A549 (cell line): Measurements from ENCODE around the gene PTOV1. TPM values are rescaled to one million over a fixed set of nuclear protein-coding genes. Genes with fewer than 3 reads are reported as not detected.
A peak's percentile ranks its signal among the peaks of the same experiment; 100 is the strongest.

Source experiments
- ATAC-seq, 2 experiments: fragments of 200-7000 bp in 1 of 2; fragments of >200 bp in 1 of 2; cut with Nextera tagmentation in 1 of 2; cut with Tn5 transposase in 1 of 2; 3 replicates each; pipeline versions ENCODE4 v1.8.0 to v1.9.1; 2018 to 2020; ENCODE audit warnings: mild to moderate bottlenecking in 1 of 2, moderate library complexity in 1 of 2
- CTCF ChIA-PET: fragments of 300-600 bp; sonication (Branson Sonifier 250); formaldehyde crosslinking; extraction: SDS; loops from one replicate; lab custom pipeline; 2021; ENCODE audit warnings: antibody characterized with exemption, inconsistent platforms; lab: Yijun Ruan, JAX
- POLR2A ChIA-PET: fragments of 350-600 bp; formaldehyde crosslinking; extraction: SDS; loops from one replicate; lab custom pipeline; 2021; ENCODE audit warnings: antibody characterized with exemption, inconsistent platforms; lab: Yijun Ruan, JAX
- DNase-seq, 2 experiments: peaks; one replicate each; pipeline versions ENCODE4 v3.0.0 to v3.0.0-alpha.2; 2011 to 2016; ENCODE audit warnings: low read depth in 1 of 2, low spot score in 1 of 2
- FAIRE-seq: peaks from 2 replicates; lab custom pipeline; 2011; peaks lifted over from hg19 to GRCh38; lab: Jason Lieb, UNC
- H3K27ac ChIP-seq, 2 experiments: fragments of >200 bp; sonication (Bioruptor Twin); formaldehyde crosslinking; 3 replicates each; pipeline ENCODE4 v1.5.1; 2016 to 2017
- H3K4me1 ChIP-seq: fragments of >200 bp; sonication (Bioruptor Twin); formaldehyde crosslinking; 3 replicates; pipeline ENCODE4 v1.6.1; 2016
- H3K4me2 ChIP-seq: fragments of >200 bp; sonication (Bioruptor Twin); formaldehyde crosslinking; 3 replicates; pipeline ENCODE4 v1.6.1; 2016
- H3K4me3 ChIP-seq: fragments of >200 bp; sonication (Bioruptor Twin); formaldehyde crosslinking; 3 replicates; pipeline ENCODE4 v1.5.1; 2016
- H3K9me3 ChIP-seq: fragments of >200 bp; sonication (Bioruptor Twin); formaldehyde crosslinking; 3 replicates; pipeline ENCODE4 v1.6.1; 2016
- CEBPB ChIP-seq, 2 experiments: fragments of >200 bp in 1 of 2; sonication (Bioruptor Twin) in 1 of 2; formaldehyde crosslinking in 1 of 2; IDR thresholded peaks; 2 replicates each; pipeline ENCODE4 v1.6.1; 2012 to 2016
- CHD2 ChIP-seq: fragments of 150-350 bp; IDR thresholded peaks from 2 replicates; pipeline ENCODE4 v1.6.1; 2014; ENCODE audit warnings: low read length; ENCODE audit not compliant: partially characterized antibody
- CTCF ChIP-seq: fragments of >200 bp; sonication (Bioruptor Twin); formaldehyde crosslinking; IDR thresholded peaks from 3 replicates; pipeline ENCODE4 v1.5.1; 2016
- E2F6 ChIP-seq: IDR thresholded peaks from 2 replicates; pipeline ENCODE4 v1.6.1; 2012; ENCODE audit warnings: low read depth, borderline replicate concordance
- EHMT2 ChIP-seq: fragments of 200-600 bp; sonication (generic); IDR thresholded peaks from 2 replicates; pipeline ENCODE4 v1.6.1; 2016; ENCODE audit warnings: antibody characterized with exemption, low read depth, mild to moderate bottlenecking, moderate library complexity
- ESRRA ChIP-seq: fragments of 150-350 bp; IDR thresholded peaks from 2 replicates; pipeline ENCODE4 v1.6.1; 2014; ENCODE audit warnings: mild to moderate bottlenecking, low read length, borderline replicate concordance
- FOSL2 ChIP-seq, 2 experiments: fragments of 450-650 bp in 1 of 2; fragments of >200 bp in 1 of 2; sonication (Bioruptor Twin) in 1 of 2; formaldehyde crosslinking; IDR thresholded peaks; 2 replicates each; pipeline versions ENCODE4 v1.5.0 to v1.6.1; 2016 to 2020; ENCODE audit warnings: mild to moderate bottlenecking in 1 of 2, moderate library complexity in 1 of 2
- GATA3 ChIP-seq: IDR thresholded peaks from 2 replicates; pipeline ENCODE4 v1.6.1; 2012; ENCODE audit warnings: borderline replicate concordance
- HDAC2 ChIP-seq: fragments of 200-600 bp; sonication (generic); IDR thresholded peaks from 2 replicates; pipeline ENCODE4 v1.6.1; 2016
- HOXA7 ChIP-seq: fragments of 250-450 bp; sonication (Bioruptor Pico); IDR thresholded peaks from 2 replicates; pipeline ENCODE4 v1.5.0; 2020; ENCODE audit warnings: mild to moderate bottlenecking, moderate library complexity
- MAFK ChIP-seq: fragments of 450-650 bp; IDR thresholded peaks from 2 replicates; pipeline ENCODE4 v1.6.1; 2014; ENCODE audit not compliant: partially characterized antibody
- MYC ChIP-seq: IDR thresholded peaks from 2 replicates; pipeline ENCODE4 v1.6.1; 2012; ENCODE audit warnings: mild to moderate bottlenecking, inconsistent platforms, low read length, improper control_type of control experiment, borderline replicate concordance
- PBX3 ChIP-seq: IDR thresholded peaks from 2 replicates; pipeline ENCODE4 v1.6.1; 2012
- ZNF302 ChIP-seq: fragments of 250-450 bp; sonication (Bioruptor Pico); IDR thresholded peaks from 2 replicates; pipeline ENCODE4 v1.9.0; 2021; ENCODE audit warnings: inconsistent platforms, mild to moderate bottlenecking, moderate library complexity
- WGBS: methylation state at CpG from one replicate; pipeline ENCODE4 v1.1.6; 2017; ENCODE audit errors: missing lambda C conversion rate; 5-methylcytosine and 5-hydroxymethylcytosine counted together
- polyA plus RNA-seq, 4 experiments: library from polyadenylated mRNA; depleted of rRNA in 3 of 4; stranded (reverse); fragments of >200 nt; fragmentation: RNase III in 1 of 4; extraction: RNeasy Plus Mini Kit Qiagen cat#74134 plus additional on column Dnase treatment in 1 of 4; gene quantifications; 2 replicates in 3 of 4; 3 replicates in 1 of 4; pipeline ENCODE4 v1.2.3, GENCODE V29; 2011 to 2017
- TF ChIP-seq, protein P1 (sequence below): fragments of 250-450 bp; sonication (Bioruptor Pico); IDR thresholded peaks from 2 replicates; pipeline ENCODE4 v1.5.0; 2020; ENCODE audit warnings: low read depth, mild to moderate bottlenecking, moderate library complexity
- TF ChIP-seq, protein P2 (sequence below): fragments of 450-650 bp; IDR thresholded peaks from 2 replicates; pipeline ENCODE4 v1.6.1; 2014; ENCODE audit warnings: antibody characterized with exemption

Gene PTOV1
- polyA plus RNA-seq, 2 of the 4 experiments (the other 2 are of a cell fraction): 27.7 to 147 TPM

GRCh38 chr19:49894011-49894664 lies 43.2 kb downstream of the PTOV1 start:
- DNase-seq: no peak
- no peak overlapping the region for H3K27ac ChIP-seq
- WGBS: 90% methylated on average over 17 of the region's 18 CpGs
- no peak overlapping the region for H3K4me3 ChIP-seq
- CTCF ChIA-PET: interaction anchor here (0.7 to 3.2 kb wide), 10 partner anchors 13 to 242 kb away, joined by 3 to 13 read pairs (median 4); no protein-coding TSS in a partner anchor
- TF ChIP-seq CEBPB (IDR thresholded peaks at IDR 0.05) (no peak), MYC (no peak), EHMT2 (no peak), CTCF (no peak), HOXA7 (no peak)
- TF ChIP-seq, protein P1, sequence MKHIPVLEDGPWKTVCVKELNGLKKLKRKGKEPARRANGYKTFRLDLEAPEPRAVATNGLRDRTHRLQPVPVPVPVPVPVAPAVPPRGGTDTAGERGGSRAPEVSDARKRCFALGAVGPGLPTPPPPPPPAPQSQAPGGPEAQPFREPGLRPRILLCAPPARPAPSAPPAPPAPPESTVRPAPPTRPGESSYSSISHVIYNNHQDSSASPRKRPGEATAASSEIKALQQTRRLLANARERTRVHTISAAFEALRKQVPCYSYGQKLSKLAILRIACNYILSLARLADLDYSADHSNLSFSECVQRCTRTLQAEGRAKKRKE (CRISPR knock-in tag): no peak
- no peak for ATAC-seq
- H3K4me1 ChIP-seq: peaks cover 18% of the 10 kb centered on the region; the same call in 2 of the 3 replicates
- POLR2A ChIA-PET: interaction anchor here (1.2 to 1.5 kb wide), 2 partner anchors 25 to 36 kb away, joined by 5 read pairs; no protein-coding TSS in a partner anchor
- no peaks in the 10 kb centered on the region for H3K9me3 ChIP-seq
- H3K4me2 ChIP-seq: no peak overlapping the region
- FAIRE-seq: no peak

DNA sequence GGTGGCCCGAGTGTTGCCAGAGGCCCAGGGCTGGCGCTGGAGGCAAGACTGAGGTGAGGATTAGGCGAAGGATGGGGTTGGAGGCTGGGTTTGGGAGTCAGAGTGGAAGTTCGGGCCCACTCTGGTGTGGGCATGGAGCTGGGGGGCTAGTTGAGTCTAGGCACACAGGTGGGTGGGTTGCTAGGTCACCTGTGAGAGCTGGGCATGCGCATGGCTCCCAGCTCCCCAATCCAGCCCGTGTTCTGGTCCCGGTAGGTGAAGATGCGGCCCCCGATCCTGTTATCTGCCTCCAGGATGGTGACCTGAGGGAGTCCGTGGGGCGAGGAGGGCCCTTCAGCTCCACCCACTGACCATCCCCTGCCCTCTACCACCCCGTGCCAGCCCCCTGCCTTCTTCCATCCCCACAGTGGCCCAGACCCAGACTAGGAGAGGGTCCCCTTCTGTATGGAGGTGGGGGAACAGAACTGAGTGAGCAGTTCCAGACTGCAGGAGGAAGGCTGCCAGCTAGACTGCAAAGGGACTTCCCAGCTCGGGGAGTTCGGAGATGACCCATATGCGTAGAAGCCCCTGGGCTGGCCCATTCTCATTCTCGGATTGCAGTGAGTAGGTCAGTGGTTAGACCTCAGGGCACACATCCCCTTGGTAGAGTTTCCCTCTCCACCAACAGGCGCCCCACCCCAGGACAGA lies 44.1 kb downstream of the PTOV1 start:
- FAIRE-seq: no peak
- ChIA-PET POLR2A (interaction anchor here (1.5 kb wide), 1 partner anchor 26 kb away, joined by 5 read pairs; no protein-coding TSS in a partner anchor), CTCF (interaction anchor here (0.7 to 3.2 kb wide), 7 partner anchors 12 to 241 kb away, joined by 3 to 13 read pairs (median 5); no protein-coding TSS in a partner anchor)
- 78% methylated on average over 16 of the region's 17 CpGs for WGBS
- Histone ChIP-seq H3K4me3 (no peak overlapping the region), H3K9me3 (no peaks in the 10 kb centered on the region), H3K4me2 (no peak overlapping the region), H3K4me1 (peaks cover 18% of the 10 kb centered on the region; the same call in 2 of the 3 replicates), H3K27ac (no peak overlapping the region)
- TF ChIP-seq ESRRA (no peak), PBX3 (no peak), CHD2 (no peak), FOSL2 (IDR thresholded peaks at IDR 0.05) (no peak), FOSL2 (CRISPR knock-in tag; IDR thresholded peaks at IDR 0.05) (no peak), MAFK (no peak), HDAC2 (no peak), GATA3 (no peak), E2F6 (no peak), ZNF302 (CRISPR knock-in tag) (no peak)
- TF ChIP-seq, protein P2, sequence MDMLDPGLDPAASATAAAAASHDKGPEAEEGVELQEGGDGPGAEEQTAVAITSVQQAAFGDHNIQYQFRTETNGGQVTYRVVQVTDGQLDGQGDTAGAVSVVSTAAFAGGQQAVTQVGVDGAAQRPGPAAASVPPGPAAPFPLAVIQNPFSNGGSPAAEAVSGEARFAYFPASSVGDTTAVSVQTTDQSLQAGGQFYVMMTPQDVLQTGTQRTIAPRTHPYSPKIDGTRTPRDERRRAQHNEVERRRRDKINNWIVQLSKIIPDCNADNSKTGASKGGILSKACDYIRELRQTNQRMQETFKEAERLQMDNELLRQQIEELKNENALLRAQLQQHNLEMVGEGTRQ: no peak
- 0 out of 6 replicates have a peak, but pooled peaks of 1 of the 2 experiments have one; percentile 1 for ATAC-seq
- DNase-seq: no peak
